ENCODE data around the gene ITIH1. TPM values are rescaled to one million over a fixed set of nuclear protein-coding genes. Genes with fewer than 3 reads are reported as not detected.

Gene ITIH1
- polyA plus RNA-seq, 3 donors = 0.12 TPM; not detected in 2

- DNase-seq = no peak
Measured at GRCh38 chr3:52838561-52839267, 61.3 kb downstream of the ITIH1 start.

GRCh38 chr3:52839268-52839575 lies 61.8 kb downstream of the ITIH1 start:
- DNase-seq = no peak

- no peak for DNase-seq
Measured at GRCh38 chr3:52839892-52840545, 62.6 kb downstream of the ITIH1 start.

- no peak for DNase-seq
Measured at GRCh38 chr3:52841211-52841980, 64.0 kb downstream of the ITIH1 start.

Other genes with a start within 250 kb of the ITIH1 start
- 100 to 1,000 TPM; 138 to 202 (median 154) TPM for gene NT5DC2, start 243.7 kb upstream of the ITIH1 start, polyA plus RNA-seq (ENCODE audit: insufficient read length in 3 of 3)
- 10 to 100 TPM; 20.5 to 23.9 (median 23.6) TPM for gene UQCC5, start 241.0 kb upstream of the ITIH1 start, polyA plus RNA-seq (ENCODE audit: insufficient read length in 3 of 3)
- gene PBRM1, start 91.7 kb upstream of the ITIH1 start, polyA plus RNA-seq (ENCODE audit: insufficient read length in 3 of 3) = 10 to 100 TPM; 56.4 to 60.4 (median 59.4) TPM
- 100 to 1,000 TPM in 2 of 3 donors, 10 to 100 TPM in 1; 92.6 to 111 (median 106) TPM for gene GNL3, start 91.6 kb upstream of the ITIH1 start, polyA plus RNA-seq (ENCODE audit: insufficient read length in 3 of 3)
- gene GLT8D1, start 71.8 kb upstream of the ITIH1 start, polyA plus RNA-seq (ENCODE audit: insufficient read length in 3 of 3) = 100 to 1,000 TPM; 122 TPM
- gene SPCS1, start 71.5 kb upstream of the ITIH1 start, polyA plus RNA-seq (ENCODE audit: insufficient read length in 3 of 3) = 100 to 1,000 TPM; 144 to 155 (median 155) TPM
- gene NEK4, start 6.7 kb upstream of the ITIH1 start, polyA plus RNA-seq (ENCODE audit: insufficient read length in 3 of 3) = 10 to 100 TPM; 24.2 to 35.7 (median 29.2) TPM
- 1 to 10 TPM; 5.5 to 9.5 (median 5.7) TPM for gene ITIH3, start 17.2 kb downstream of the ITIH1 start, polyA plus RNA-seq (ENCODE audit: insufficient read length in 3 of 3)
- 10 to 100 TPM in 2 of 3 donors, 1 to 10 TPM in 1; 7.0 to 14.9 (median 12.4) TPM for gene ITIH4, start 53.1 kb downstream of the ITIH1 start, polyA plus RNA-seq (ENCODE audit: insufficient read length in 3 of 3)
- 1 to 10 TPM in 2 of 3 donors, under 1 TPM in 1; 0.75 to 1.4 (median 1.3) TPM for gene MUSTN1, start 57.4 kb downstream of the ITIH1 start, polyA plus RNA-seq (ENCODE audit: insufficient read length in 3 of 3)
- gene STIMATE, start 119.9 kb downstream of the ITIH1 start, polyA plus RNA-seq (ENCODE audit: insufficient read length in 3 of 3) = 10 to 100 TPM; 15.9 to 17.9 (median 16.6) TPM

Data from renal pelvis (tissue), 4 donors.